Endometrial microvascular endothelial cells (primary cell): ENCODE results near the gene CARS2. TPM values are rescaled to one million over a fixed set of nuclear protein-coding genes. Genes with fewer than 3 reads are reported as not detected.
"Not testable (repeated sequence)": the region's sequence is repeated elsewhere in the genome, so short reads cannot be mapped to it uniquely, and the experiment has no call there.

Experiments used
- in situ Hi-C: cut with HindIII; loops from 2 replicates; pipeline ENCODE4 v1.10.0; 2017; ENCODE audit warnings: low sequenced_read_pairs, low pct_unique_long_range_greater_than_20kb; ENCODE audit errors: inconsistent ontology term
- total RNA-seq: library from RNA; depleted of rRNA; stranded (reverse); fragments of >200 nt; gene quantifications from one replicate; pipeline ENCODE4 v1.2.3, GENCODE V29; 2015; ENCODE audit errors: inconsistent ontology term

Gene CARS2
- total RNA-seq, 1 donor from 2014 or later, result 37.7 TPM

- in situ Hi-C loops, result no loop called here
These were observed 60.9 kb downstream of the CARS2 start for GRCh38 chr13:110644892-110645521.

GRCh38 chr13:110643768-110644421, 62.0 kb downstream of the CARS2 start:
- in situ Hi-C loops, result no loop called here

DNA sequence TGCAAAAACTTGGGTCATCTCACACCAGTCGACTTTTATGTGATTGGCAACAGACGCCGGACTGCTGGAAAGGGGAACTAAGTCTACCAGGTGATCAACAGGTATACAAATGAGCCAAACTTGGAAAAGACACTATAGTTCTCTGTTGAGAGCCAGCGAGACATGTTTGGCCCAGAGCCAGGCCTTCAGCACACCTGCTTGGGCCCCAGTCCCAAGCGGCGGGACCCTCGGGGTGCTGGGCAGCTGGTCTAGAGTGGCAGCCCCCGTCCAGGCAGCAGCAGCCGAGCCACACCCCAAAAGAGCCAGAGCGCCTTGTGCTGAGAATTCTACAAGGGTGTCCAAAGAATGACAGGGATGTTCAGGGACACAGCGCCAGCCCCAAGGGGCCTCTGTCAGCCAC, 62.6 kb downstream of the CARS2 start:
- in situ Hi-C loops, result no loop called here

- in situ Hi-C loops, result no loop called here
These were observed 63.5 kb downstream of the CARS2 start for GRCh38 chr13:110642291-110642981.

- in situ Hi-C loops, result no loop called here
These were observed 64.6 kb downstream of the CARS2 start for GRCh38 chr13:110641055-110642015.

- in situ Hi-C loops, result no loop called here
These were observed 65.3 kb downstream of the CARS2 start for GRCh38 chr13:110640591-110641029.

- in situ Hi-C loops, result no loop called here
These were observed 66.0 kb downstream of the CARS2 start for GRCh38 chr13:110639935-110640334.

DNA sequence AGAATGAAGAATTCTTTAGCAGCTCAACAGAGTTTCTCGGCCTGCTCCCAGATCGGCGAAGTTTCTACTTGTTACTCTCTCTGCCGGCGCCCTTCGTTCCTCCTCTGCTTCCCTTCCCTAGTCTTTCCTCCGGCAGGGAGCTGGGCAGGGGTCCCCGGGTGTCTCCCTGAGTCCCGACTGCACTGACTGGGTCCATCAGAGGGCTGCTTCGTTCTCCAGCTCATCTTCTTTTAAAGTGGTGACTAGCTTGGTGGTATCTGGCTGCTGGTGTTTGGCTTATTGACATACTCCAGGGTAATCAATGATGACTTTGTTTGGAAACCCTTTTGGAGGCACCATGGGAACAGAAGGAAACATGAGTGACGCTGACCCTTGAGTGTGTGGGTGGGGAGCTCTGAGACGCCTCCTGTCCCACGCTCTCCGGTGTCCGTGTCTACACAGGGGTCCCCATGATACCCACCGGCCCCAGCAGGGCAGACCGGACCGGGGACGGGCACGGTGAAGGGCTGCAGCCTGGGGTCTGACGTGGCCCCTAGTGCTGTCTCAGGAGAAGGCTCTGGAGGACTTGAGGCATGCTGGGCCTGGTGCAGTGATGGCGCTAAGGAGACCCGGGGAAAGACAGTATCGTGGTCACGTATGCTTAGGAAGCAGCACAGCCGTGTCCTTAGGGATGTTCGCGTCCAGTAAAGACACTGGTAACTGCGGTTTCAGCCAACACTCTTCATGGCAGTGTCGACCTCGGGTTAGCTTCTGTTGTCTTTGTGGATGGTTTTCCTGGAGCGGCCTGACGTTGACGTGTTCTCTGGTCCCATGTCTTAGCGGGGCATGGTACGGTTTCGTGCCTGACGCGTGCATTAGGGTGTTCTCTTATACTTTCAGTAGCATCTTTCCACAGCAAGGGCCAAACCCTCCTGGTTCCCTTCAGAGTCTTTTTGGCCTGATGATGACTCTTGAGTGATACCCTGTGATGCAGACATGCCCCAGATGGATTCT, 66.8 kb downstream of the CARS2 start:
- in situ Hi-C loops, result no loop called here

- in situ Hi-C loops, result no loop called here
These were observed 67.7 kb downstream of the CARS2 start for GRCh38 chr13:110638257-110638656.

GRCh38 chr13:110637747-110638146, 68.2 kb downstream of the CARS2 start:
- in situ Hi-C loops, result no loop called here

DNA sequence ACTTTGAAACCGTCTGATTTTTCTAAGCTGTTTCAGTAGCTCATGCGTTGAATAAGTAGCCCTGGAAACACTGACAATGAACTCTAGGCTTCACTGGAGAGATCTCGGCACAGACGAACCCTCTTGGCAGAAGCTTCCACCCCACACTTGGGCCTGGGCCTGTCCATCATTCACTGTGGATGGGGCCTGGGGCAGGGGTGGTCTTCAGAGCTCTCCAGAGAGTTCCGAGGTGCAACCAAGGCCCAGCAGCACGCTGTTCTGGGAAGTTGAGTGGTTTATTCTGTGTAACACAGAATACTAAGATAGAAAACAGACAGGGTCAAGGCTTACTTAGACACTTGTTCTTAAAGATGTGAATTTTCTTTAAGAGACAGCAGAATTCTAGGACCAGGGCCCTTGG, 68.6 kb downstream of the CARS2 start:
- in situ Hi-C loops, result no loop called here

- in situ Hi-C loops, result no loop called here
These were observed 69.2 kb downstream of the CARS2 start for GRCh38 chr13:110636701-110637201.

DNA sequence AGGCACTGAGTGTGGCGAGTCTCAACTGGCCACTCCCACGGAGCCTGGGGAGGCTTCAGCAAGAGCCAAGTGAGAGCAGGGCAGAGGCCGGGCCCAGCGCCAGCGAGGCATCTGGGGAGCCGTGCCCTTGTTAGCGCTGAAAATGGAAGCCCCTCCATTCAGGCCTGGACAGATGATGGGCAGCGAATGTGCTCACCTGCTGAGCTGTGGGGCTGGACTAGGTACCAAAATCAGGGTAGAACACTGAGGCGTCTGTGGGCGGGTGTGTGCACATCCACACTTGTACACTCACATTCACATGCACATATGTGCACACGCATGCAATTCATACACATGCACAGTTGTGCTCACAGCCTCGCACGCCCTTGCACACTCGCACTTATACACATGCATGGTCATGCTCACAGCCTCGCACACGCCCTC, 69.9 kb downstream of the CARS2 start:
- in situ Hi-C loops, result no loop called here

- in situ Hi-C loops, result no loop called here
These were observed 70.4 kb downstream of the CARS2 start for GRCh38 chr13:110635405-110636002.

DNA sequence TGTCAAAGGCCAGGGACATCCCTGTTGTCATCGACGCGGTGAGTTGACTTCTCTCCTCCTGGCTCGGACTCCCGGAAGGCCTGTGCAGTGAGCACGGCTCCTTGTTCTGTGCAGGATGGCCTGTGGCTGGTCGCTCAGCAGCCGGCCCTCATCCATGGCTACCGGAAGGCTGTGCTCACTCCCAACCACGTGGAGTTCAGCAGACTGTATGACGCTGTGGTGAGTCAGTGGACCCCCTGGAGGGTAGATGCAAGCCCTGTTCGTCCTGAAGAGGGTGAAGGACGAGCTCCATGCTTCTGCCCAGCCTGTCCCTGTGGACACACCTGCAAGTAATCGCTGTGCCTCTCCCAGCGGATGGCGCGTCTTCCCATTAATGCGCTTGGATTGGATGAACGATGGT, 71.4 kb downstream of the CARS2 start:
- in situ Hi-C loops, result no loop called here

DNA sequence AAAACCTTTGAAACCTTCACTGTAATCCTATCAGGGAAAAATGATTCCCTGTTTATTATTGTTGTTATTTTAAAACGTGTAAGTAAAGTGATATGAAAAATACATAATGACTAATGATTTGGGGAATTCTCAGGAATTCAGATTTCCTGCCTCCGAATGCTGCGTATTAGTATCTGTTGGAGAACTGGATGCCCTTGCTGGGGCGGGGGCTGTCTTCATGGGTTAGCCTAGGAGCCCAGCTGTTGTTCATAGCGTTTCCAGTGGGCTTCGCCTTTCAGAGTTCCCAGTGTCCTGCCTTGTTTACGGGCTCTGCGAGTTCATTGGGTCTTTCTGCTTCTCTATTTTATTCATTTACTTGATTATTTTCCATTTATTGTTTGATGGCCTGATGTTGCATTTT, 72.1 kb downstream of the CARS2 start:
- in situ Hi-C loops, result no loop called here

DNA sequence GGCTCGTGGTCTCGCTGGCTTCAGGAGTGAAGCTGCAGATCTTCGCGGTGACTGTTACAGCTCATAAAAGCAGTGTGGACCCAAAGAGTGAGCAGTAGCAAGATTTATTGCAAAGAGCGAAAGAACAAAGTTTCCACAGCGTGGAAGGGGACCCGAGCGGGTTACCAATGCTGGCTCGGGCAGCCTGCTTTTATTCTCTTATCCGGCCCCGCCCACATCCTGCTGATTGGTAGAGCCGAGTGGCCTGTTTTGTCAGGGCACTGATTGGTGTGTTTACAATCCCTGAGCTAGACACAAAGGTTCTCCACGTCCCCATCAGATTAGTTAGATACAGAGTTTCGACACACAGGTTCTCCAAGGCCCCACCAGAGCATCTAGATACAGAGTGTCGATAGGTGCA, 73.7 kb downstream of the CARS2 start:
- in situ Hi-C loops, result not testable (repeated sequence)
